ENCODE data around the gene ARID1B. TPM values are rescaled to one million over a fixed set of nuclear protein-coding genes. Genes with fewer than 3 reads are reported as not detected.

The ARID1B gene
- total RNA-seq, 1 experiment from 2014 or later = 58.8 TPM

DNA sequence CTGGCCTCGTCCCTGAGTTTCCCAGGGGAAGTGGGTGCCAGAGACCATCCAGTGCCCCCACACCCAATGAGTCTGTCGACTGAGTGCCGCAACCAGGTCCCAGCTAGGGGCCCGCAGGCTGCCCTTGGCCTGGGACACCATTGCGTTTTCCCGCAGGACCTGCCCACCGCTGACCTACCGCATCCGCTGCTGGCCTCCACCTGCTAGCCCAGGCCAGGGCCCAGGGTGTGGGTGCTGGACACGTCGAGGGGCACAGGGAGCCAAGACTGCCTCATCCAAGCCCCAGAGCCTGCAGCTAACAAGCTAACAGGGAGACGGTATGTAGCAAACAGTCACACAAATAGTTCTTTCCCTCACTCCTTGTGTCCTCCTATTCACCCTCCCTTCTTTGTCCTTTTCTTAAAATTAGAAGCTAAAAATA is 448.4 kb downstream of the ARID1B start:
- Mint-ChIP-seq H3K27me3 (ENCODE audit: insufficient read depth, unreplicated experiment) (no peaks in the 10 kb centered on the region), H3K9me3 (ENCODE audit: unreplicated experiment) (no peaks in the 10 kb centered on the region), H3K36me3 (ENCODE audit: insufficient read depth, unreplicated experiment) (peaks cover 16% of the 10 kb centered on the region), H3K4me3 (ENCODE audit: unreplicated experiment) (no peak overlapping the region), H3K27ac (ENCODE audit: unreplicated experiment) (no peak overlapping the region), H3K4me1 (ENCODE audit: low read depth, unreplicated experiment) (peaks cover 12% of the 10 kb centered on the region)
- H3K4me1 ChIP-seq = peaks cover 9% of the 10 kb centered on the region
- H3K9me3 ChIP-seq = no peaks in the 10 kb centered on the region
- POLR2A ChIA-PET = no interaction called here
- intact Hi-C loops (cut with micrococcal nuclease; ENCODE audit: unreplicated experiment) = no loop called here
- 0 out of 2 replicates have a peak, but pooled peaks cover 2% of the 10 kb centered on the region for H3K36me3 ChIP-seq (ENCODE audit: control insufficient read depth, insufficient read depth, low read length)
- DNase-seq = no peak
- TF ChIP-seq, protein P1, sequence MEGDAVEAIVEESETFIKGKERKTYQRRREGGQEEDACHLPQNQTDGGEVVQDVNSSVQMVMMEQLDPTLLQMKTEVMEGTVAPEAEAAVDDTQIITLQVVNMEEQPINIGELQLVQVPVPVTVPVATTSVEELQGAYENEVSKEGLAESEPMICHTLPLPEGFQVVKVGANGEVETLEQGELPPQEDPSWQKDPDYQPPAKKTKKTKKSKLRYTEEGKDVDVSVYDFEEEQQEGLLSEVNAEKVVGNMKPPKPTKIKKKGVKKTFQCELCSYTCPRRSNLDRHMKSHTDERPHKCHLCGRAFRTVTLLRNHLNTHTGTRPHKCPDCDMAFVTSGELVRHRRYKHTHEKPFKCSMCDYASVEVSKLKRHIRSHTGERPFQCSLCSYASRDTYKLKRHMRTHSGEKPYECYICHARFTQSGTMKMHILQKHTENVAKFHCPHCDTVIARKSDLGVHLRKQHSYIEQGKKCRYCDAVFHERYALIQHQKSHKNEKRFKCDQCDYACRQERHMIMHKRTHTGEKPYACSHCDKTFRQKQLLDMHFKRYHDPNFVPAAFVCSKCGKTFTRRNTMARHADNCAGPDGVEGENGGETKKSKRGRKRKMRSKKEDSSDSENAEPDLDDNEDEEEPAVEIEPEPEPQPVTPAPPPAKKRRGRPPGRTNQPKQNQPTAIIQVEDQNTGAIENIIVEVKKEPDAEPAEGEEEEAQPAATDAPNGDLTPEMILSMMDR (IDR thresholded peaks at IDR 0.05; ENCODE audit: insufficient read depth in 1 of 2, low read depth in 1 of 2, low read length in 1 of 2, severe bottlenecking in 1 of 2, unreplicated experiment in 1 of 2) = no peak
- no peak overlapping the region for H3K4me3 ChIP-seq (ENCODE audit: low read depth, low read length)
- no TSS peak for BruUV-seq (replicated peaks)
- CTCF ChIA-PET = no interaction called here
- no peaks in the 10 kb centered on the region for H3K27me3 ChIP-seq (replicated peaks; ENCODE audit: control insufficient read depth, insufficient read depth, low read length)

DNA sequence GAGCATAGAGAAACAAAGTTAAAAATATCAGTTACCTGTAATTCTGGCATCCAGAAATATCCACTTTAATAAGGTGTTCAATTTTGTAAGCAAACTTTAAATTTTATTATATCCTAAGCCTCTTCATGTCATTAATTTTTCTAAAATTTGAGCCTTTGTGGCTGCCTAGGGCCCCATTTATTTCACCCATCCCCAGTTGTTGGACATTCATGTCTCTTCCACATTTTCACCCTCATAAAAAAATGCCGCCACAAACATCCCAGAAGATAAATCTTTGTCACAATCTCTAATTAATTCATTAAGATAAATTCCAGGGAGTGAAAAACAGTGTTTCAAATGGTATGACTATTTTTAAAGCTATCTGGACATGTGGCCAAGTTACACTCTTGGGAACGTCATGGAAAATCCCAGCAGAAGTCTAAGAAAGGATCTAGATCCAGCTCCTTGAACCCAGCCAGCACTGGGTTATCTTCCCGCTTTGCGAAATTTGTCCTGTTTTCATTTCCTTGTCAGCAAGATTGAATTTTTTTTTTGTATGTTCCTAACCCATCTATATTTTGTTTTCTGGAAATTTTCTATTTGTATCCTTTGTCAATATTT is 448.9 kb downstream of the ARID1B start:
- Mint-ChIP-seq H3K4me1 (ENCODE audit: low read depth, unreplicated experiment) (peaks cover 12% of the 10 kb centered on the region), H3K4me3 (ENCODE audit: unreplicated experiment) (no peak overlapping the region), H3K27ac (ENCODE audit: unreplicated experiment) (no peak overlapping the region), H3K27me3 (ENCODE audit: insufficient read depth, unreplicated experiment) (no peaks in the 10 kb centered on the region), H3K36me3 (ENCODE audit: insufficient read depth, unreplicated experiment) (peaks cover 14% of the 10 kb centered on the region), H3K9me3 (ENCODE audit: unreplicated experiment) (no peaks in the 10 kb centered on the region)
- DNase-seq = no peak
- intact Hi-C loops (cut with micrococcal nuclease; ENCODE audit: unreplicated experiment) = no loop called here
- BruUV-seq (replicated peaks) = no TSS peak
- TF ChIP-seq, protein P1 (IDR thresholded peaks at IDR 0.05; ENCODE audit: insufficient read depth in 1 of 2, low read depth in 1 of 2, low read length in 1 of 2, severe bottlenecking in 1 of 2, unreplicated experiment in 1 of 2) = no peak
- Histone ChIP-seq H3K36me3 (ENCODE audit: control insufficient read depth, insufficient read depth, low read length) (0 out of 2 replicates have a peak, but pooled peaks cover 2% of the 10 kb centered on the region), H3K27me3 (replicated peaks; ENCODE audit: control insufficient read depth, insufficient read depth, low read length) (no peaks in the 10 kb centered on the region), H3K9me3 (no peaks in the 10 kb centered on the region), H3K4me1 (peaks cover 5% of the 10 kb centered on the region; the same call in 1 of the 2 replicates), H3K4me3 (ENCODE audit: low read depth, low read length) (no peak overlapping the region)
- CTCF ChIA-PET = no interaction called here
- POLR2A ChIA-PET = no interaction called here

DNA sequence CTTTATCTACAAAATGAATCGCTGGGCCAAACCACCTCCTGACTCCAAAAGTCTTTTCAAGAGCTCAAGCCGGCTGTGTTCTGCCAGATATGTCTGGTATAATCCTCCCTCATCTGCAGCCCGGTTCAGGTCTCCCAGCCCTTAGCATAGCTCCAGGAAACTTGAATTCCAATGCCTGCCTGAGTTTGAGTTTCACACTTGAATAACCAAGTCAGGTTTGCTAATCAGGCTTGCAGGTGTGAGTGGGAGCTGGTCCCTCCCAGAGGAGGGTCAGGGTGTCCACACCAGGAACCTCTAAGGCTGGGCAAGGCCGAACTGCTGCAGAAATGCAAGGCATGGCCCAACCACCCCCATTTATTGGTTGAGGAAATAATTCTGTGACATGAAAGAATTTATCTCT is 449.6 kb downstream of the ARID1B start:
- H3K36me3 ChIP-seq (ENCODE audit: control insufficient read depth, insufficient read depth, low read length) = no peaks in the 10 kb centered on the region
- ChIA-PET CTCF (no interaction called here), POLR2A (no interaction called here)
- H3K27me3 ChIP-seq (replicated peaks; ENCODE audit: control insufficient read depth, insufficient read depth, low read length) = no peaks in the 10 kb centered on the region
- no peak overlapping the region for H3K4me3 ChIP-seq (ENCODE audit: low read depth, low read length)
- H3K27me3 Mint-ChIP-seq (ENCODE audit: insufficient read depth, unreplicated experiment) = no peaks in the 10 kb centered on the region
- TF ChIP-seq, protein P1 (IDR thresholded peaks at IDR 0.05; ENCODE audit: insufficient read depth in 1 of 2, low read depth in 1 of 2, low read length in 1 of 2, severe bottlenecking in 1 of 2, unreplicated experiment in 1 of 2) = no peak
- no peaks in the 10 kb centered on the region for H3K9me3 ChIP-seq
- intact Hi-C loops (cut with micrococcal nuclease; ENCODE audit: unreplicated experiment) = no loop called here
- H3K4me1 ChIP-seq = peaks cover under 1% of the 10 kb centered on the region; the same call in 1 of the 2 replicates
- no peak overlapping the region for H3K4me3 Mint-ChIP-seq (ENCODE audit: unreplicated experiment)
- no peaks in the 10 kb centered on the region for H3K9me3 Mint-ChIP-seq (ENCODE audit: unreplicated experiment)
- no TSS peak for BruUV-seq (replicated peaks)
- H3K4me1 Mint-ChIP-seq (ENCODE audit: low read depth, unreplicated experiment) = peaks cover 7% of the 10 kb centered on the region
- H3K36me3 Mint-ChIP-seq (ENCODE audit: insufficient read depth, unreplicated experiment) = peaks cover 7% of the 10 kb centered on the region
- DNase-seq = no peak
- H3K27ac Mint-ChIP-seq (ENCODE audit: unreplicated experiment) = no peak overlapping the region

All from Caco-2 (cell line).